HL-60 (cell line): Measurements from ENCODE around the gene UBE2R2.

Experiments used
- DNase-seq, 2 experiments: peaks; one replicate each; pipeline ENCODE4 v3.0.0-alpha.2; 2010 to 2020; ENCODE audit warnings: low read depth in 1 of 2, low spot score in 1 of 2
- H3K27ac ChIP-seq: fragments of 250-450 bp; sonication (Bioruptor Pico); replicated peaks from 2 replicates; pipeline ENCODE4 v1.5.1; 2020; ENCODE audit warnings: mild to moderate bottlenecking, moderate library complexity
- H3K27me3 ChIP-seq: fragments of 250-450 bp; sonication (Bioruptor Pico); 2 replicates; pipeline ENCODE4 v1.5.1; 2021; ENCODE audit warnings: mild to moderate bottlenecking, moderate library complexity; ENCODE audit not compliant: insufficient read depth, poor library complexity, severe bottlenecking
- H3K4me3 ChIP-seq: replicated peaks from 2 replicates; pipeline ENCODE4 v1.5.1; 2011; ENCODE audit warnings: mild to moderate bottlenecking, control low read depth, low read length; ENCODE audit not compliant: insufficient read depth
- CTCF ChIP-seq: IDR thresholded peaks from one replicate; pipeline ENCODE4 v1.5.1; 2011; ENCODE audit warnings: low read length, control low read depth, inconsistent platforms; ENCODE audit not compliant: insufficient read depth
- GABPA ChIP-seq: IDR thresholded peaks from 2 replicates; pipeline ENCODE4 v1.6.1; 2012; ENCODE audit warnings: low read depth
- POLR2AphosphoS5 ChIP-seq: IDR thresholded peaks from 2 replicates; pipeline ENCODE4 v1.6.1; 2012; ENCODE audit warnings: low read depth
- SPI1 ChIP-seq: IDR thresholded peaks from 2 replicates; pipeline ENCODE4 v1.6.1; 2012; ENCODE audit warnings: low read depth, mild to moderate bottlenecking, borderline replicate concordance
- TF ChIP-seq, protein P1 (sequence below): IDR thresholded peaks from 2 replicates; pipeline ENCODE4 v1.6.1; 2012; ENCODE audit warnings: low read depth; ENCODE audit not compliant: insufficient replicate concordance

UBE2R2 gene

GRCh38 chr9:33924978-33925797, 108.2 kb downstream of the UBE2R2 start:
- peak; percentile 17 for TF ChIP-seq CTCF
- TF ChIP-seq GABPA = no peak

GRCh38 chr9:33926746-33927485, 110.0 kb downstream of the UBE2R2 start:
- DNase-seq = no peak
- Histone ChIP-seq H3K27me3 (no peaks in the 10 kb centered on the region), H3K4me3 (no peak overlapping the region), H3K27ac (no peak overlapping the region)
- TF ChIP-seq CTCF = no peak
- TF ChIP-seq SPI1 = no peak
- TF ChIP-seq, protein P1, sequence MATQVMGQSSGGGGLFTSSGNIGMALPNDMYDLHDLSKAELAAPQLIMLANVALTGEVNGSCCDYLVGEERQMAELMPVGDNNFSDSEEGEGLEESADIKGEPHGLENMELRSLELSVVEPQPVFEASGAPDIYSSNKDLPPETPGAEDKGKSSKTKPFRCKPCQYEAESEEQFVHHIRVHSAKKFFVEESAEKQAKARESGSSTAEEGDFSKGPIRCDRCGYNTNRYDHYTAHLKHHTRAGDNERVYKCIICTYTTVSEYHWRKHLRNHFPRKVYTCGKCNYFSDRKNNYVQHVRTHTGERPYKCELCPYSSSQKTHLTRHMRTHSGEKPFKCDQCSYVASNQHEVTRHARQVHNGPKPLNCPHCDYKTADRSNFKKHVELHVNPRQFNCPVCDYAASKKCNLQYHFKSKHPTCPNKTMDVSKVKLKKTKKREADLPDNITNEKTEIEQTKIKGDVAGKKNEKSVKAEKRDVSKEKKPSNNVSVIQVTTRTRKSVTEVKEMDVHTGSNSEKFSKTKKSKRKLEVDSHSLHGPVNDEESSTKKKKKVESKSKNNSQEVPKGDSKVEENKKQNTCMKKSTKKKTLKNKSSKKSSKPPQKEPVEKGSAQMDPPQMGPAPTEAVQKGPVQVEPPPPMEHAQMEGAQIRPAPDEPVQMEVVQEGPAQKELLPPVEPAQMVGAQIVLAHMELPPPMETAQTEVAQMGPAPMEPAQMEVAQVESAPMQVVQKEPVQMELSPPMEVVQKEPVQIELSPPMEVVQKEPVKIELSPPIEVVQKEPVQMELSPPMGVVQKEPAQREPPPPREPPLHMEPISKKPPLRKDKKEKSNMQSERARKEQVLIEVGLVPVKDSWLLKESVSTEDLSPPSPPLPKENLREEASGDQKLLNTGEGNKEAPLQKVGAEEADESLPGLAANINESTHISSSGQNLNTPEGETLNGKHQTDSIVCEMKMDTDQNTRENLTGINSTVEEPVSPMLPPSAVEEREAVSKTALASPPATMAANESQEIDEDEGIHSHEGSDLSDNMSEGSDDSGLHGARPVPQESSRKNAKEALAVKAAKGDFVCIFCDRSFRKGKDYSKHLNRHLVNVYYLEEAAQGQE = no peak
- TF ChIP-seq GABPA = no peak
- TF ChIP-seq POLR2AphosphoS5 = no peak

More at GRCh38 chr9:33924978-33925797, 108.2 kb downstream of the UBE2R2 start:
- Histone ChIP-seq H3K27ac (no peak overlapping the region), H3K27me3 (no peaks in the 10 kb centered on the region), H3K4me3 (no peak overlapping the region)
- peak in 1 of 2 experiments; percentile 19 for DNase-seq

GRCh38 chr9:33927694-33928093, 110.7 kb downstream of the UBE2R2 start:
- Histone ChIP-seq H3K27me3 (no peaks in the 10 kb centered on the region), H3K4me3 (no peak overlapping the region), H3K27ac (no peak overlapping the region)
- no peak for TF ChIP-seq GABPA
- no peak for TF ChIP-seq CTCF
- TF ChIP-seq, protein P1 = no peak
- no peak for TF ChIP-seq POLR2AphosphoS5
- no peak for DNase-seq
